Stimulated activated CD8-positive, alpha-beta memory T cell treated with anti-CD3 and anti-CD28 coated beads, Interleukin-12 subunit alpha, Interleukin-12 subunit beta, amount 100 ng/mL, for 24 hours (primary cell): ENCODE measurements around the gene TEP1.
"Not testable (repeated sequence)": the region's sequence is repeated elsewhere in the genome, so short reads cannot be mapped to it uniquely, and the experiment has no call there.

Experiments used
- DNase-seq: peaks from one replicate; pipeline ENCODE4 v3.0.0-alpha.2; 2020; ENCODE audit errors: extremely low read depth

Gene TEP1

DNA sequence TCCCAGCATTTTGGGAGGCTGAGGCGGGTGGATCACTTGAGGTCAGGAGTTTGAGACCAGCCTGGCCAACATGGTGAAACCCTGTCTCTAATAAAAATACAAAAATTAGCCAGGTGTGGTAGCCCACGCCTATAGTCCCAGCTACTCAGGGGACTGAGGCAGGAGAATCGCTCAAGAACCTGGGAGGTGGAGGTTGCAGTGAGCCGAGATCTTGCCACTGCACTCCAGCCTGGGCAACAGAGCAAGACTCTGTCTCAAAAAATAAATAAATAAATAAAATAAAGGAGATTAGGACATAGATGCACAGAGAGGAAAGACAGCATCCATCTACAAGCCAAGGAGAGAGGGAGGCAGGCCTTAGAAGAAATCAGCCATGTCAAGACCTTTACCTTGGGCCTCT lies 72.3 kb downstream of the TEP1 start:
- not testable (repeated sequence) for DNase-seq

DNA sequence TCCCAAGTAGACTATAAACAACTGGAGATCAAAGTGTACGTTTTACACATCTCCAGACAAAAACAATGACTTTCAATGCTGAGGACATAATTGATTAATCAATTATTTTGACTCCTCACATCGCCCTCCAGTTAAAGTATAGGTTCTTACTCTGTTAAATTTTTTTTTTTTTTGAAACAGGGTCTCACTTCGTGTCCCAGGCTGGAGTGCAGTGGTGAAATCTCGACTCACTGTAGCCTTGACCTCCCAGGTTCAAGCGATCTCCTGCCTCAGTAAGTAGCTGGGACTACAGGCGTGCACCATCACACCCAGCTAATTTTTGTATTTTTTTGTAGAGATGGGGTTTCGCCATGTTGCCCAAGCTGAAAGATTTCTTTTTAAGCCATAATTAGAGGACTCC lies 79.3 kb downstream of the TEP1 start:
- no peak for DNase-seq

GRCh38 chr14:20333494-20333841 lies 79.8 kb downstream of the TEP1 start:
- DNase-seq, result no peak

- DNase-seq, result peak; percentile 11
Observed at GRCh38 chr14:20332788-20333493, 80.4 kb downstream of the TEP1 start, which contains the start of gene CCNB1IP1. Gene CCNB1IP1 (minus strand): TSS chr14:20333279. CDS start chr14:20316523, 16,756 bp downstream.

- no peak for DNase-seq
Observed at GRCh38 chr14:20332431-20332787, 80.9 kb downstream of the TEP1 start.

DNA sequence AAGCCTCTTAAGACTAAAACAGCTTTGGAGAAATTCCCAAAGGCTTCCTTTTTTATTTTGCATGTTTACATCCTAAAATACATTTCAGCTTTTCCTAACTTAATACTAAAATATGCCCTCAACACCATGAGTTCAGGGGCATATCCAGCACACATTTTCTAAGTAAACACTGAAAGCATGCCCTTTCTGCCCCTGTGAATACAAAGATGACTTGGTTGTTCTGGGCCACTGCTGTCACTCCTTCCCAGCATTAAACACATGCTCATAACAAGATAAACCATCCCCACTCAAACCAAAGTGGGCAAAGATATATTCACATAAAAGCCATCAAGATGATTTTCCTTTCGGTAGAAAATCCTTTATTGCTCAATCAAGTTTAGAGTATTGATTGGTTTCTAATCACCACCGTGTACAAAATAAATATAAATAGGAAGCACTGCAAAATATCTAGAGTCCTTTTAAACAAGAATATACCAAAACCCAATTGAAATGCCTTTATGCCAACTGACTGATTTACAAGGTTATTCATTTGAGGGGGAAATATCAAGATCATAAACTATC lies 82.2 kb downstream of the TEP1 start:
- DNase-seq, result no peak

DNA sequence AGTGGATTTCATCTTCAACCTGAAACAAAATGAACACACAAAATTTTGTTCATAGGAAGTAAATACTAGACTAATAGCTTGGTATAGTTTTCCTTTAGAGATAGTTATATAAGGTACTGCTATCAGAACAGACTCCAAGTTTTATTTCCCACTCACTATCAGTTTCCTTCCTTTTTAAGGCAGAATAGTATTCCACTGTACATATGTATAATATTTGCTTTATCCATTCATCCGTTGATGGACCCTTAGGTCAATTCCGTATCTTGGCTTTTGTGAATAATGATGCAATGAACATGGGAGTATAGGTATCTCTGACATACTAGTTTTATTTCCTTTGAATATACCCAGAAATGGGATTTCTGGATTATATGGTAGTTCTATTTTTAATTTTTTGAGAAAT lies 83.9 kb downstream of the TEP1 start:
- DNase-seq, result no peak

- no peak for DNase-seq
Observed at GRCh38 chr14:20328705-20329104, 84.6 kb downstream of the TEP1 start.

- DNase-seq, result no peak
Observed at GRCh38 chr14:20327005-20327869, 86.1 kb downstream of the TEP1 start.

DNA sequence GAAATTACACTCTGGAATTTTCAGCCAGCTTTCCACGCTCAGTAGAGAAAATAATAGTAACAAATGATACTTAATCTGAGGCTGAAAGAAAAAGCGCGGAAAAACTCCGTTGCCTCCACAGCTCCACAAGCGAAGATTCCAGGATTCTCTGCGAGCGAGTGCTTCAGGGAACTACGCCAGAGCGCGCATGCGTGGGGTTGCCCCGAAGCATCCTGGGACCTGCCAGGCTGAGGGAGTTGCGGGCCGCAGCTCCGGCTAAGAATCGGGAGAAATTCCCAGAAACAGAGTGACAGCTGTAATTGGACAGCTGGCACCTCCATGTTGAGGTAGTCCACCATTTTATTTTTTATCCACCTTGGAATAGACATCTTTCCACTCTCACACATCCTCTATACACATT lies 95.6 kb downstream of the TEP1 start:
- DNase-seq, result no peak
